Nephron (organoid): ENCODE data around the gene DDHD1.
"Not testable (repeated sequence)": the region's sequence is repeated elsewhere in the genome, so short reads cannot be mapped to it uniquely, and the experiment has no call there.

Experiments used
- H3K27ac Mint-ChIP-seq, 3 experiments: 2 replicates each; pipeline ENCODE4 v1.8.0; 2020; ENCODE audit warnings: mixed read lengths in 3 of 3, mild to moderate bottlenecking in 2 of 3, moderate library complexity in 1 of 3
- H3K27me3 Mint-ChIP-seq: 2 replicates; pipeline ENCODE4 v1.8.0; 2021; ENCODE audit warnings: low read depth, mild to moderate bottlenecking, moderate library complexity, mixed read lengths
- H3K36me3 Mint-ChIP-seq: 2 replicates; pipeline ENCODE4 v1.8.0; 2020; ENCODE audit warnings: low read depth, mixed read lengths
- H3K4me1 Mint-ChIP-seq: 2 replicates; pipeline ENCODE4 v1.8.0; 2020; ENCODE audit warnings: mixed read lengths
- H3K4me3 Mint-ChIP-seq, 3 experiments: 2 replicates each; pipeline ENCODE4 v1.8.0; 2020; ENCODE audit warnings: mild to moderate bottlenecking in 3 of 3, mixed read lengths in 3 of 3, moderate library complexity in 2 of 3
- H3K9me3 Mint-ChIP-seq: 2 replicates; pipeline ENCODE4 v1.8.0; 2020; ENCODE audit warnings: mixed read lengths
- CTCF ChIP-seq, 3 experiments: fragments of 200-600 bp; sonication (generic); IDR thresholded peaks; one replicate each; pipeline ENCODE4 v1.5.0; 2021; ENCODE audit warnings: antibody characterized with exemption in 3 of 3; ENCODE audit not compliant: unreplicated experiment in 3 of 3

DDHD1 gene

GRCh38 chr14:53187921-53188463, 34.9 kb upstream of the DDHD1 start:
- peaks cover 28% of the 10 kb centered on the region for H3K4me1 Mint-ChIP-seq
- no peaks in the 10 kb centered on the region for H3K27me3 Mint-ChIP-seq
- no peak overlapping the region for H3K4me3 Mint-ChIP-seq
- no peak overlapping the region for H3K27ac Mint-ChIP-seq
- no peak for TF ChIP-seq CTCF (IDR thresholded peaks at IDR 0.05; ENCODE audit: unreplicated experiment in 3 of 3)
- no peaks in the 10 kb centered on the region for H3K36me3 Mint-ChIP-seq
- H3K9me3 Mint-ChIP-seq, result no peaks in the 10 kb centered on the region

GRCh38 chr14:53186532-53186931, 33.4 kb upstream of the DDHD1 start:
- no peaks in the 10 kb centered on the region for H3K36me3 Mint-ChIP-seq
- peaks cover 16% of the 10 kb centered on the region for H3K4me1 Mint-ChIP-seq
- H3K27me3 Mint-ChIP-seq, result no peaks in the 10 kb centered on the region
- no peak overlapping the region for H3K27ac Mint-ChIP-seq
- H3K4me3 Mint-ChIP-seq, result no peak overlapping the region
- H3K9me3 Mint-ChIP-seq, result no peaks in the 10 kb centered on the region
- no peak for TF ChIP-seq CTCF (IDR thresholded peaks at IDR 0.05; ENCODE audit: unreplicated experiment in 3 of 3)

GRCh38 chr14:53183611-53184010, 30.5 kb upstream of the DDHD1 start:
- H3K27me3 Mint-ChIP-seq, result no peaks in the 10 kb centered on the region
- no peak overlapping the region for H3K27ac Mint-ChIP-seq
- peaks cover 10% of the 10 kb centered on the region for H3K4me1 Mint-ChIP-seq
- H3K9me3 Mint-ChIP-seq, result no peaks in the 10 kb centered on the region
- no peak overlapping the region for H3K4me3 Mint-ChIP-seq
- TF ChIP-seq CTCF (IDR thresholded peaks at IDR 0.05; ENCODE audit: unreplicated experiment in 3 of 3), result no peak
- H3K36me3 Mint-ChIP-seq, result no peaks in the 10 kb centered on the region

- Mint-ChIP-seq H3K9me3 (no peaks in the 10 kb centered on the region), H3K4me3 (no peak overlapping the region), H3K27me3 (no peaks in the 10 kb centered on the region), H3K36me3 (no peaks in the 10 kb centered on the region), H3K4me1 (peaks cover 9% of the 10 kb centered on the region), H3K27ac (no peak overlapping the region)
- TF ChIP-seq CTCF (IDR thresholded peaks at IDR 0.05; ENCODE audit: unreplicated experiment in 3 of 3), result no peak
Observed at GRCh38 chr14:53183056-53183455, 29.9 kb upstream of the DDHD1 start.

GRCh38 chr14:53181463-53182081, 28.4 kb upstream of the DDHD1 start:
- H3K36me3 Mint-ChIP-seq, H3K9me3 Mint-ChIP-seq, H3K27ac Mint-ChIP-seq: not testable (repeated sequence)

GRCh38 chr14:53180272-53181221, 27.4 kb upstream of the DDHD1 start:
- Mint-ChIP-seq H3K36me3 (no peaks in the 10 kb centered on the region), H3K9me3 (no peaks in the 10 kb centered on the region), H3K4me3 (no peak overlapping the region), H3K4me1 (no peaks in the 10 kb centered on the region), H3K27ac (no peak overlapping the region), H3K27me3 (no peaks in the 10 kb centered on the region)
- no peak for TF ChIP-seq CTCF (IDR thresholded peaks at IDR 0.05; ENCODE audit: unreplicated experiment in 3 of 3)

More at GRCh38 chr14:53181463-53182081, 28.4 kb upstream of the DDHD1 start:
- not testable (repeated sequence) for H3K27me3 Mint-ChIP-seq, H3K4me1 Mint-ChIP-seq, H3K4me3 Mint-ChIP-seq

GRCh38 chr14:53179486-53180005, 26.4 kb upstream of the DDHD1 start:
- not testable (repeated sequence) for H3K4me3 Mint-ChIP-seq, H3K27me3 Mint-ChIP-seq, H3K4me1 Mint-ChIP-seq, H3K27ac Mint-ChIP-seq, H3K36me3 Mint-ChIP-seq, H3K9me3 Mint-ChIP-seq
